HG03460 (cell line): ENCODE results near the gene CHST15.

Experiments used
- ATAC-seq: cut with Tn5 transposase; IDR thresholded peaks from one replicate; pipeline ENCODE4 v1.9.1; 2021; ENCODE audit not compliant: unreplicated experiment

CHST15 gene

DNA sequence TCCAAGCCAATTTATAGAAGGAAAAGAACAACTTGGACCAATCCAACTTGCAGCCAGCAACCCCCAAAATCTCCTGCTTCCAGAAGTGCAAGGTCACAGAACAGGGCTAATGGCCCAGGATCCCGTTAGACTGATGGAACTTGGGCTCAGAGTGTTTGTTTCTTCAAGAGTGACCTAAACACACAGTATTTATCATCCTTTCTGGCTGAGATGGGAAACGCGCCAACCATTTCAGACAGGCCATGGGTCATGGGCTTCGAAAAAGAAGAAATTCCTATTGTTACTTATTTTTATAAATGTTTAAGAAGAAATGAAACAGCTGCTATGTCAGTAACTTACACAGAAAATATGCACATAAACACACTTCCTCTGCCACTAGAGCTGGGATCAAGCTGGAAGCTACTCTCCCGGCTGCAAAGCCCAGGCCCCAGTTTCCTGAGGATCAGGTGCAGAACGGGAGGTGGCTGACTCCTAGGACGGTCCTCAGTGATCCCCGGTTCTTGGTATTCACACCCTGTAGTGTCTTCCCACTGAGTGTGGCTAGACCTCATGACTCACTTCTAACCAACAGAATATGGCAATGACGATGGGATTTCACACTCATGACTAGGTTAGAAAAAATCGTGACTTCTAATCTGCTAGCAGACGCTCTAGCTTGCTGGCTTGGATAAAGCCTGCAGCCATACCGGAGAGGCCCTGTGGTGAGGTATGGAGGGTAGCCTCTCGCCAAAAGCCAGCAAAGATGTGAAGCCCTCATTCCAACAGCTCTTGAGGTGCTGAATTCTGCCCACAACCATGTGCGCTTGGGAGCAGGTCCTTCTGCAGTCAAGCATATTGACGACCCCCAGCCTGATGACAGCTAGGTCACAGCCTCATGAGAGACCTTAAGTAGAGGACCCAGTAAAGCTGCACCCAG, 60.2 kb downstream of the CHST15 start:
- no peak for ATAC-seq

DNA sequence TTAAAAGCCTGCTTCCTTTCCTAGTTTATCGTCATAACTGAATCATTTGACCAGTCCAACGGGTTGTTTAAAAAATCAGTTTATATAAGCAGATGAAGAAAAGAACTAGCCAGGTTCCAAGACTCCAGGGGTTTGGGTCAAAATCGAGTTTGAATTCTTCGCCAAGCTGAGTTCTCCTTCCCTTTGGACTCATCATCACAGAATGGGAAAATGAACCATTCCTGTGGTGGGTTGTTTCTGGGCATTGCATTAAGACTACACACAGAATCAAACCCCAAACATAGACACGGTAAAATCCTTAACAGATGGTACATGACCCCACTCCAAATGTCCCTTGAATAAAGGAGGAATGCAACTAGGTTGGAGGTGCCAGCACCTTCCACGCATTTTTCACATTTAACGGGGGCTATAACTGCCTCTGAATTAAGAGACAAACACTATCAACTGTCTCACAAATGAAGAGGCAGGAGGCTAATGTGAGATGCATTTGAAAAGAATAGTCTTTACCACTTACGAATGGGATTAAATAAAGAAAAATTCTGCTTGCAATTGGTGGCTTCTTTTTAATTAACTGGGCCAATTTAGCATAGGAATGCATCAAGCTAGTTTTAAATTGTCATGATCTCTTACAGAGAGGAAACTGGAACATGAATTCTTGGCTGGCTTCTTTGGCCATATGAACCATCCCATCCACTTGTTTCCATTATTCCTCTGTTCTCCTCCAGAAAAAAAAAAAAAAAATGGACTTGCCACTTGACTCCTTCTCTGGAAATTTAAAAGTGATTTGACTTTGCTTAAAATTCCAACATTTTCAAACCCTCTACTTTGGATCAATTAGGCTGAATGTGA, 61.1 kb downstream of the CHST15 start:
- ATAC-seq = no peak

- ATAC-seq = no peak
Observed at GRCh38 chr10:124030492-124031110, 62.8 kb downstream of the CHST15 start.

GRCh38 chr10:124030061-124030460, 63.3 kb downstream of the CHST15 start:
- ATAC-seq = no peak

- no peak for ATAC-seq
Observed at GRCh38 chr10:124029559-124029958, 63.8 kb downstream of the CHST15 start.

- ATAC-seq = no peak
Observed at GRCh38 chr10:124028700-124029480, 64.5 kb downstream of the CHST15 start.

- no peak for ATAC-seq
Observed at GRCh38 chr10:124027651-124028050, 65.7 kb downstream of the CHST15 start.

GRCh38 chr10:124027031-124027611, 66.3 kb downstream of the CHST15 start:
- no peak for ATAC-seq

DNA sequence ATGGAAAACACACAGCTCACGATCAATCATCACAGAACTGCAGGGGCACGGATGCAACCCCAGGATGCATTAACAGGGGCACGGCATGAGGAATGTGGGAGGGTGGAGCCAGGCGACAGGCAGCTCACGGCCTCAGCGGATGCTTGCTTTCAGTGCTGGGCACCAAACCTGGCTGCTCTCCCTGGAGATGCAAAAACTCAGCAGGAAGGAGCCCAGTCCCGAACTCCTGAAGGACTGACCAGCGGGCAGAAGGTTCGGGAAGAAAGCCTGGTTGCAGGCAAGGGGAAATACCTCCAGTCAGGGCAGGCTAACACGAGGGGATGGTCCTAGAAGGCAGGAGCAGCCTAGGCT, 66.8 kb downstream of the CHST15 start:
- no peak for ATAC-seq

GRCh38 chr10:124025660-124026588, 67.5 kb downstream of the CHST15 start:
- no peak for ATAC-seq

DNA sequence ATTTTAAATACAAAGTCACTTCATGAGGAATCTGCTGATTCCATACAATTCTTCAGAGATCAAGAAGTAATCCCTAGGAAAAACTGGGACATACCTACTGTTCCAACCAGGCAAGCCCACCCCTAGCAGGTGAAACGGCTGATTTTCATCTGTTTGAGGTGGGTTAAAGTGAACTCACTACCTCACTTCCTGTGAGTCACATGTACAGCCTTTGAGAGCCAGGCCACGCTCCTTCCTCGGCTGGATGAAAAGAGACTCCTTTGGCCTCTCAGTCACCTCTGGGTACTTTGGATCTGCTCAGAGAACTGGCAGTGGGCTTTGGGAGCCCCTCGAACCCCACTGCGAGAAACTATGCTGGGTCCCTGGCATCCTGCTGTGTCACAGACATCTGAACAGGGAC, 68.2 kb downstream of the CHST15 start:
- ATAC-seq = no peak

- no peak for ATAC-seq
Observed at GRCh38 chr10:124022066-124022465, 71.3 kb downstream of the CHST15 start.

- ATAC-seq = no peak
Observed at GRCh38 chr10:124020981-124021815, 72.2 kb downstream of the CHST15 start.

GRCh38 chr10:124019886-124020797, 73.3 kb downstream of the CHST15 start:
- no peak for ATAC-seq

DNA sequence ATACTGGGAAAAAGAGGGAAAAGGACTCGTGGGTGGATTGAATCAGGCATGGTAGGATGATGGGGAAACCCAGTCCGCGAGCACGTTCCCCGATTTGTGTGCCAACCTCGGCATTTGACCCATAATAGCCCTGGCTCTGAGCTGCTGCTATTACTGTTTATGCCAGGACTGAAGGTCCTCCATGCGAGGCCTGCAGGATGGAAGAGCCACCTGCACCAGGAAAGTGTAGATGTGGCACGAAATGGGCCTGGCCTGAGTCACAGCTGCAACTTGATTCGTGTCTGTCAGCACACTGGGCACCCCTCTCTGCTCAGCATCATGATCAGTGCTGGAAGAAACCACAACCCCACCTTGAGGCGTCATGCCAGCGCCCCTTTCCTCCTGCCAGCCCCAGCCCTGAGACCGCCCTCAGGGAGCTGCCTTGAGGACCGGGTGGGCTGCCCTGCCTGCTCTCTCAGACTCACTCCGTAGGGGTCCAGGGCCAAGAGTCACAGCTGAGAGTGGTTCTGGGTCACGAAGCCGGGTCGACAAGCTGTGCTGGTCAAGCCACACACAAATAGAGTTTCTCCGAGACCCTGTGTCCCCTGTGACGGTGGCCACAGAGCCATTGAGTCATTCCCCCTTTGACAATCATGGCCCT, 74.4 kb downstream of the CHST15 start:
- no peak for ATAC-seq

- ATAC-seq = no peak
Observed at GRCh38 chr10:124017729-124018128, 75.7 kb downstream of the CHST15 start.

- no peak for ATAC-seq
Observed at GRCh38 chr10:124016804-124017375, 76.5 kb downstream of the CHST15 start.
